SK-N-MC (cell line): ENCODE results near the gene CKAP2L.

Experiments
- EZH2 ChIP-seq: fragments of 200-600 bp; sonication (generic); IDR thresholded peaks from one replicate; pipeline ENCODE4 v1.6.1; 2017; ENCODE audit warnings: antibody characterized with exemption
- FOXP2 ChIP-seq: optimal IDR thresholded peaks from 2 replicates; pipeline ENCODE3; 2011; ENCODE audit warnings: mild to moderate bottlenecking, moderate library complexity; ENCODE audit not compliant: insufficient read depth; ENCODE audit errors: extremely low read length, control extremely low read depth
- POLR2AphosphoS5 ChIP-seq: IDR thresholded peaks from 2 replicates; pipeline ENCODE4 v1.6.1; 2012; ENCODE audit warnings: mild to moderate bottlenecking, low read depth, low read length, borderline replicate concordance

DNA sequence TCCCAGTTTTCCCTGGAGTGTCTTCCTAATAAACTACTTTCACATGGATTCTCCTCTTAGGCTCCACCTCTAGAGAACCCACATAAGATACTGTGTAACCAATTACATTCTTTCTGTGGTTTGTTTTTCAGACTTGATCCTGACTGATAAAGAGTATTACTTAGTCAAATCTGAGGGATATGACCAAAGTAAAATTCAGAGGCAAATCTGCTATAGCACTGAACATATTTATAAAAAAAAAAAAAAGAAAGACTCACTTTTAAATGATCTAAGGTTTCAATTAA, 13.9 kb downstream of the CKAP2L start:
- no peak for TF ChIP-seq POLR2AphosphoS5
- no peak for TF ChIP-seq EZH2
- TF ChIP-seq FOXP2 = no peak
